ENCODE measurements around the gene STAP1. TPM values are rescaled to one million over a fixed set of nuclear protein-coding genes. Genes with fewer than 3 reads are reported as not detected.

Gene STAP1, protein sequence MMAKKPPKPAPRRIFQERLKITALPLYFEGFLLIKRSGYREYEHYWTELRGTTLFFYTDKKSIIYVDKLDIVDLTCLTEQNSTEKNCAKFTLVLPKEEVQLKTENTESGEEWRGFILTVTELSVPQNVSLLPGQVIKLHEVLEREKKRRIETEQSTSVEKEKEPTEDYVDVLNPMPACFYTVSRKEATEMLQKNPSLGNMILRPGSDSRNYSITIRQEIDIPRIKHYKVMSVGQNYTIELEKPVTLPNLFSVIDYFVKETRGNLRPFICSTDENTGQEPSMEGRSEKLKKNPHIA
- not detected in 2 replicates for total RNA-seq

DNA sequence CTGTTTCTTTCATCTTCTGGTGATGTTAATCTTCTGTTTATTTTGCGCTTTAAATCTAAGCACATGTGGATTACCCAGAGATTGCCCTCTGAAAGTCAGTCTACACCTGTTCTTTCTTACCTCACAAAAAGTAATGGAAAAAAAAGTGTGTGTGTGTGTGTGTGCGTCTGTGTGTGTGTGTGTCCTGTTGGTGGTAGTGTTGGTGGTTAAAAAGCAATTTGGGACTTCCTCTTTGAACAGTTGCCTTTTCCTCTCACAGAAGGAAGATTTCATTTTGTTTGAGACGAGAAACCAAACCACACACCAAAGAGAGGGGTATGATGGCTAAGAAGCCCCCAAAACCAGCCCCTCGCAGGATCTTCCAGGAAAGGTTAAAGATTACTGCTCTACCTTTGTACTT lies at the start of gene STAP1:
STAP1 (plus strand) TSS at position 235 of the 400 bp plus-strand sequence; CDS start at position 318, 83 bp downstream.

DNA sequence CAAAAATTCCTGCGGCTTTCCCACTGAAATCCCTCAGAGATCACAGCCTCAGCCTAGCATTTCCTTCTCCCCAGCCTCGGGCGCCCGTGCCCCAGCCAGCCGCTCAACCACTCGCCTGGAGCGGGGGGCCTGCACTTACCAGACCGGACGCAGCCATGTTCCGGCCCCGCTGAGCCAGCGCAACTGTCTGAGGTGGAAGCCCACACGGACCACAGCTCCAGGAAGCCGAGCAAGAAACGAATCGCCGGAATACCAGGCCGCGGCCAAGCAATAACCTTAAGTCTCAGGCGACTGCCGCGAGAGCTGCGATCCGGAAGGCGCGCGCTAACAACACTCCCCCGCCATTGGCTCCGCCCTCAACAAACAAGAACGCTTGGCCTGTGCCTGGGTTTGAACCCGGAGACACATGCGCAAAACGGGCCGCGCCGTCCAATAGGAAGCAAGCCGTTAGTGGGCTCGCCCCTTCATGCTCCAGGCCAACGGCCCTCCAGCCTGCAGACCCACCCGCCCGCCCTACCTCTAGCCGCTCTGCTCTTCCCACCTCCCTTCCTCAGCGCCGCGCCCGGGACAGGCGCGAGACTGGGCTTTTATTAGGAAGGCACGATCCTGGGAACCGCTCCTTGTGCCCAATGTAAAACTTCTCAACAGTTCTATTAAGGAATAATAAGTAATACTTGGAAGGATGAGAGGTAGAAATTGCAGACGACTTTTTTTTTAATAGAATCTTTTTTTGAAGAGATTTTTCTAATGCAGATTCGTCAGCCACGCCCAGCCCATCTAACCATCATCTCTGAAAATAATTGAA lies 13.1 kb upstream of the STAP1 start, which contains the start of gene CENPC:
CENPC (minus strand) TSS at position 305 of the 805 bp plus-strand sequence; CDS start at position 157, 148 bp downstream.

Other genes starting within 250 kb of the STAP1 start
- 8.3 and 8.7 TPM in 2 replicates for gene CENPC, start 13.2 kb upstream of the STAP1 start, total RNA-seq
- 45.1 and 128 TPM in 2 replicates for gene UBA6, start 142.4 kb downstream of the STAP1 start, total RNA-seq
- not detected in 2 replicates for gene GNRHR, start 195.7 kb downstream of the STAP1 start, total RNA-seq